Kidney epithelial cell (primary cell): ENCODE data around the gene LRTM1. TPM values are rescaled to one million over a fixed set of nuclear protein-coding genes. Genes with fewer than 3 reads are reported as not detected.

Experiments
- DNase-seq: peaks from one replicate; pipeline ENCODE4 v3.0.0-alpha.2; 2010; ENCODE audit warnings: low read depth
- H3K27me3 ChIP-seq: 2 replicates; pipeline ENCODE4 v1.6.0; 2011; ENCODE audit warnings: low read length; ENCODE audit not compliant: control insufficient read depth, insufficient read depth
- H3K36me3 ChIP-seq: 2 replicates; pipeline ENCODE4 v1.5.1; 2011; ENCODE audit warnings: low read length; ENCODE audit not compliant: control insufficient read depth, insufficient read depth
- H3K4me3 ChIP-seq: 2 replicates; pipeline ENCODE4 v1.5.1; 2011; ENCODE audit warnings: low read depth, mild to moderate bottlenecking, control low read depth, low read length
- total RNA-seq: library from RNA; depleted of rRNA; stranded (reverse); fragments of >200 nt; gene quantifications from 2 replicates; pipeline ENCODE4 v1.2.3, GENCODE V29; 2015
- TF ChIP-seq, protein P1 (sequence below): IDR thresholded peaks from 2 replicates; pipeline ENCODE4 v1.5.1; 2011; ENCODE audit warnings: mild to moderate bottlenecking, moderate library complexity, low read length, control low read depth, inconsistent platforms; ENCODE audit not compliant: insufficient read depth, poor library complexity, severe bottlenecking

LRTM1 gene
- total RNA-seq, 1 donor from 2014 or later: not detected

DNA sequence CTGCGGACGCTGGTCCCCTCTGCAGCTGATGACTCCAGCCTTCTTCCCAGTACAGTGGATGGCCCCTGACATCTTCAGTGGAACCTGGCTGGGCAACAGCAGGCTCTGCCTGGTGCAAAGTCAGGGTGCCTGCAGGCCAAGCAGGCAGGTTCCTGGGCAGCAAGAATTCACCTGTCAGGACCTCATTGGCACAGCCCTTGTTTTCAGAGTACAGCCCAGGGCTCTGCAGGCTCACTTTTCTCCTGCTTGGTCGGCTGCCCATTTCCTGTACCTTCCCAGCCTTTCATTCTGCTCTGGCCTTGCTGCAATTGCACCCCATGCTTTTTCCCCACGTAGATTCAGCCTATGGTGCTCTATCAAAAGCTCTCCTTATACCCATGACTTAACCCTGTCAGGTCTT, 56.0 kb downstream of the LRTM1 start:
- Histone ChIP-seq H3K36me3 (no peaks in the 10 kb centered on the region), H3K27me3 (no peaks in the 10 kb centered on the region), H3K4me3 (no peak overlapping the region)
- no peak for DNase-seq
- TF ChIP-seq, protein P1, sequence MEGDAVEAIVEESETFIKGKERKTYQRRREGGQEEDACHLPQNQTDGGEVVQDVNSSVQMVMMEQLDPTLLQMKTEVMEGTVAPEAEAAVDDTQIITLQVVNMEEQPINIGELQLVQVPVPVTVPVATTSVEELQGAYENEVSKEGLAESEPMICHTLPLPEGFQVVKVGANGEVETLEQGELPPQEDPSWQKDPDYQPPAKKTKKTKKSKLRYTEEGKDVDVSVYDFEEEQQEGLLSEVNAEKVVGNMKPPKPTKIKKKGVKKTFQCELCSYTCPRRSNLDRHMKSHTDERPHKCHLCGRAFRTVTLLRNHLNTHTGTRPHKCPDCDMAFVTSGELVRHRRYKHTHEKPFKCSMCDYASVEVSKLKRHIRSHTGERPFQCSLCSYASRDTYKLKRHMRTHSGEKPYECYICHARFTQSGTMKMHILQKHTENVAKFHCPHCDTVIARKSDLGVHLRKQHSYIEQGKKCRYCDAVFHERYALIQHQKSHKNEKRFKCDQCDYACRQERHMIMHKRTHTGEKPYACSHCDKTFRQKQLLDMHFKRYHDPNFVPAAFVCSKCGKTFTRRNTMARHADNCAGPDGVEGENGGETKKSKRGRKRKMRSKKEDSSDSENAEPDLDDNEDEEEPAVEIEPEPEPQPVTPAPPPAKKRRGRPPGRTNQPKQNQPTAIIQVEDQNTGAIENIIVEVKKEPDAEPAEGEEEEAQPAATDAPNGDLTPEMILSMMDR: no peak

DNA sequence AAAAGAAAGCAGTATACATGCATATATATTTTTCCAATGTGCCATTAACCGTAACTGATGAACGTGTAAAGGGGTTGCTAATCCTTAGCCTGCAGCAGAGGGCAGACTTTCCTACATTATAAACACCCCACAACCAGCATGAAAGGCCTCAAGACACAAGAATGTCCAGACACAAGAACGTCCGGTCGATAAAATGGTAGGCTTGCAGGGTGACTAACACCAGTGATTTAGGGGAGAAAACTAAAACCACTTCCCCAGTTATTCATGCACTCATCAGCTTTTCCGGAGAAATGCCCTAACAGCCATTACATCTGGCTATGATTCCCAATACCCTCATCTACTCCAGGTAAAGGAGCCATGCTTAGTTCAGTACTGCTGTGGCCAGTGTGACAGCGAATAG, 57.4 kb downstream of the LRTM1 start:
- Histone ChIP-seq H3K27me3 (no peaks in the 10 kb centered on the region), H3K36me3 (no peaks in the 10 kb centered on the region), H3K4me3 (no peak overlapping the region)
- TF ChIP-seq, protein P1: peak; percentile 63
- peak; percentile 79 for DNase-seq
